GM21390 (cell line): ENCODE measurements around the gene AP3B1.

Experiments
- ATAC-seq: cut with Tn5 transposase; IDR thresholded peaks from one replicate; pipeline ENCODE4 v1.9.1; 2021; ENCODE audit not compliant: unreplicated experiment

The AP3B1 gene

GRCh38 chr5:78162253-78162862 is 132.1 kb downstream of the AP3B1 start:
- no peak for ATAC-seq

GRCh38 chr5:78157001-78157400 is 137.5 kb downstream of the AP3B1 start:
- ATAC-seq, result no peak

- ATAC-seq, result no peak
Observed at GRCh38 chr5:78151594-78152271, 142.8 kb downstream of the AP3B1 start.

- ATAC-seq, result no peak
Observed at GRCh38 chr5:78137290-78137689, 157.2 kb downstream of the AP3B1 start.

GRCh38 chr5:78133423-78133822 is 161.1 kb downstream of the AP3B1 start:
- no peak for ATAC-seq

- no peak for ATAC-seq
Observed at GRCh38 chr5:78132507-78132906, 162.0 kb downstream of the AP3B1 start.

- ATAC-seq, result no peak
Observed at GRCh38 chr5:78129597-78129996, 164.9 kb downstream of the AP3B1 start.

- ATAC-seq, result no peak
Observed at GRCh38 chr5:78127875-78128274, 166.6 kb downstream of the AP3B1 start.

GRCh38 chr5:78126536-78126935 is 168.0 kb downstream of the AP3B1 start:
- ATAC-seq, result no peak

- no peak for ATAC-seq
Observed at GRCh38 chr5:78116167-78116566, 178.3 kb downstream of the AP3B1 start.

GRCh38 chr5:78113689-78114264 is 180.7 kb downstream of the AP3B1 start:
- ATAC-seq, result no peak

- no peak for ATAC-seq
Observed at GRCh38 chr5:78112931-78113330, 181.6 kb downstream of the AP3B1 start.

- peak; percentile 60 for ATAC-seq
Observed at GRCh38 chr5:78109891-78110324, 184.6 kb downstream of the AP3B1 start.

- no peak for ATAC-seq
Observed at GRCh38 chr5:78108564-78108963, 185.9 kb downstream of the AP3B1 start.

GRCh38 chr5:78103232-78103918 is 191.1 kb downstream of the AP3B1 start:
- no peak for ATAC-seq

- ATAC-seq, result no peak
Observed at GRCh38 chr5:78102500-78102899, 192.0 kb downstream of the AP3B1 start.

GRCh38 chr5:78095125-78095524 is 199.4 kb downstream of the AP3B1 start:
- ATAC-seq, result no peak

- ATAC-seq, result no peak
Observed at GRCh38 chr5:78090002-78090401, 204.5 kb downstream of the AP3B1 start.

- ATAC-seq, result no peak
Observed at GRCh38 chr5:78078858-78079257, 215.6 kb downstream of the AP3B1 start.

GRCh38 chr5:78077369-78078068 is 217.0 kb downstream of the AP3B1 start:
- no peak for ATAC-seq

- no peak for ATAC-seq
Observed at GRCh38 chr5:78076351-78076750, 218.1 kb downstream of the AP3B1 start.
